Uterus (tissue), 4 donors: Measurements from ENCODE around the gene SGMS1. TPM values are rescaled to one million over a fixed set of nuclear protein-coding genes. Genes with fewer than 3 reads are reported as not detected.
"Not testable (repeated sequence)": the region's sequence is repeated elsewhere in the genome, so short reads cannot be mapped to it uniquely, and the experiment has no call there.

Source experiments
- DNase-seq, 2 donors: peaks; one replicate each; pipeline ENCODE4 v3.0.0-alpha.2; 2019 to 2020
- H3K27ac ChIP-seq, 2 donors: fragments of 200-600 bp; sonication (generic); 1 replicate in 1 of 2; 2 replicates in 1 of 2; pipeline ENCODE4 v1.5.1; 2016 to 2018
- H3K27me3 ChIP-seq, 2 donors: fragments of 200-600 bp; sonication (generic); one replicate each; pipeline ENCODE4 v1.5.1; 2018 to 2019; ENCODE audit warnings: control low read depth in 1 of 2
- H3K36me3 ChIP-seq, 2 donors: fragments of 200-600 bp; sonication (generic); one replicate each; pipeline ENCODE4 v1.5.1; 2019; ENCODE audit warnings: control low read depth in 1 of 2
- H3K4me1 ChIP-seq, 2 donors: fragments of 200-600 bp; sonication (generic); one replicate each; pipeline ENCODE4 v1.5.1; 2018 to 2019; ENCODE audit warnings: control low read depth in 1 of 2
- H3K4me3 ChIP-seq, 2 donors: fragments of 200-600 bp; sonication (generic); 1 replicate in 1 of 2; 2 replicates in 1 of 2; pipeline ENCODE4 v1.5.1; 2018 to 2019; ENCODE audit warnings: mild to moderate bottlenecking in 1 of 2
- H3K9me3 ChIP-seq, 2 donors: fragments of 200-600 bp; sonication (generic); one replicate each; pipeline ENCODE4 v1.5.1; 2019; ENCODE audit warnings: control low read depth in 1 of 2
- POLR2A ChIP-seq, 2 donors: fragments of 450-650 bp; IDR thresholded peaks; one replicate each; pipeline ENCODE4 v1.6.1; 2016; ENCODE audit warnings: antibody characterized with exemption in 2 of 2, mild to moderate bottlenecking in 1 of 2, moderate library complexity in 1 of 2
- intact Hi-C: fragments of 100-400 bp; cut with DNase I; formaldehyde crosslinking; loops from one replicate; pipeline ENCODE4 v1.15.1; 2023; ENCODE audit warnings: low total_unique reads
- small RNA-seq: library from RNA; depleted of rRNA; stranded (forward); fragments of <200 nt; gene quantifications from one replicate; pipeline ENCODE3, GENCODE V24; 2016
- total RNA-seq, 4 donors: library from RNA; depleted of rRNA in 3 of 4; stranded (reverse); fragments of >200 nt in 3 of 4; gene quantifications; one replicate each; pipeline versions ENCODE4 v1.1.0 to v1.2.4, GENCODE V29; 2014 to 2023
- TF ChIP-seq, protein P1 (sequence below), 4 experiments: fragments of 200-600 bp in 2 of 4; fragments of 450-650 bp in 2 of 4; sonication (generic) in 2 of 4; IDR thresholded peaks; one replicate each; pipeline ENCODE4 v1.5.1; 2016 to 2019; ENCODE audit warnings: antibody characterized with exemption in 4 of 4, mild to moderate bottlenecking in 2 of 4, moderate library complexity in 1 of 4
- donor health status: DM: yes; HTN: yes; CAD: no.

Gene SGMS1
- total RNA-seq, 4 donors from 2014 or later, result 38.0 to 102 (median 57.7) TPM

- H3K27ac ChIP-seq, result no peak overlapping the region
- intact Hi-C loops, result no loop called here
- H3K27me3 ChIP-seq, result no peaks in the 10 kb centered on the region
- no peak for DNase-seq
- H3K4me1 ChIP-seq, result no peaks in the 10 kb centered on the region
- H3K4me3 ChIP-seq, result no peak overlapping the region
- TF ChIP-seq, protein P1, sequence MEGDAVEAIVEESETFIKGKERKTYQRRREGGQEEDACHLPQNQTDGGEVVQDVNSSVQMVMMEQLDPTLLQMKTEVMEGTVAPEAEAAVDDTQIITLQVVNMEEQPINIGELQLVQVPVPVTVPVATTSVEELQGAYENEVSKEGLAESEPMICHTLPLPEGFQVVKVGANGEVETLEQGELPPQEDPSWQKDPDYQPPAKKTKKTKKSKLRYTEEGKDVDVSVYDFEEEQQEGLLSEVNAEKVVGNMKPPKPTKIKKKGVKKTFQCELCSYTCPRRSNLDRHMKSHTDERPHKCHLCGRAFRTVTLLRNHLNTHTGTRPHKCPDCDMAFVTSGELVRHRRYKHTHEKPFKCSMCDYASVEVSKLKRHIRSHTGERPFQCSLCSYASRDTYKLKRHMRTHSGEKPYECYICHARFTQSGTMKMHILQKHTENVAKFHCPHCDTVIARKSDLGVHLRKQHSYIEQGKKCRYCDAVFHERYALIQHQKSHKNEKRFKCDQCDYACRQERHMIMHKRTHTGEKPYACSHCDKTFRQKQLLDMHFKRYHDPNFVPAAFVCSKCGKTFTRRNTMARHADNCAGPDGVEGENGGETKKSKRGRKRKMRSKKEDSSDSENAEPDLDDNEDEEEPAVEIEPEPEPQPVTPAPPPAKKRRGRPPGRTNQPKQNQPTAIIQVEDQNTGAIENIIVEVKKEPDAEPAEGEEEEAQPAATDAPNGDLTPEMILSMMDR (IDR thresholded peaks at IDR 0.05), result no peak
- TF ChIP-seq POLR2A (IDR thresholded peaks at IDR 0.05), result no peak
- H3K9me3 ChIP-seq, result no peaks in the 10 kb centered on the region
- no peaks in the 10 kb centered on the region for H3K36me3 ChIP-seq
These were observed 352.0 kb downstream of the SGMS1 start for GRCh38 chr10:50271564-50272250.

DNA sequence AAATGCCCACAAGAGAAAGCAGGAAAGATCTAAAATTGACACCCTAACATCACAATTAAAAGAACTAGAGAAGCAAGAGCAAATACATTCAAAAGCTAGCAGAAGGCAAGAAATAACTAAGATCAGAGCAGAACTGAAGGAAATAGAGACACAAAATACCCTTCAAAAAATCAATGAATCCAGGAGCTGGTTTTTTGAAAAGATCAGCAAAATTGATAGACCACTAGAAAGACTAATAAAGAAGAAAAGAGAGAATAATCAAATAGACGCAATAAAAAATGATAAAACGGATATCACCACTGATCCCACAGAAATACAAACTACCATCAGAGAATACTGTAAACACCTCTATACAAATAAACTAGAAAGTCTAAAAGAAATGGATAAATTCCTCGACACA lies 355.9 kb downstream of the SGMS1 start:
- not testable (repeated sequence) for H3K36me3 ChIP-seq

GRCh38 chr10:50262625-50263024 lies 361.1 kb downstream of the SGMS1 start:
- H3K27ac ChIP-seq, H3K9me3 ChIP-seq, H3K27me3 ChIP-seq, H3K4me1 ChIP-seq, intact Hi-C loops, H3K4me3 ChIP-seq, H3K36me3 ChIP-seq, DNase-seq: not testable (repeated sequence)

More for the DNA sequence above, 355.9 kb downstream of the SGMS1 start:
- H3K27me3 ChIP-seq, H3K4me1 ChIP-seq, H3K4me3 ChIP-seq, H3K27ac ChIP-seq, H3K9me3 ChIP-seq, intact Hi-C loops, DNase-seq: not testable (repeated sequence)

DNA sequence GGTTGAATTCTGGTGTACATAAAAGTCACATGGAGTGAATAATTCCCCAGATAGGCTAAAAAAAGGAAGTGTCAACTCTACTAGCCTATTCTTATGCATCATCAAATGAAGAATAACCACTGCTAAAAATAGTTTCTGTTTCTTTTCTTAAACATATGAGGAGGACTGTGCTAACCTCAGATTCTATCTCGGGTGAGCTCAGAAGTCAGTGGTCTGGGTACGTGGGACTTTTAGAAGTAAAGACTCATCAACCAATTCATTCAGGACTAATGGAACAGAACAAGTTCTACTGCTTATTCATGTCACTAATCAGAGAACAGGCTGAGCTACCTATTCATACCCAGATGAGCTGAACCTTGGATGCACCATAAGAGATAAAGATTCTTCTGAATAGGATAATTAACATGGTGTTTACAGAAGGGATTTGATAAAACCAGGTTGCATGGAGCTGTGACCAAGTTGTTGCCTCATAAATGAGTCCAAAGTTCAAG lies 362.9 kb downstream of the SGMS1 start:
- H3K27me3 ChIP-seq, result no peaks in the 10 kb centered on the region
- intact Hi-C loops, result no loop called here
- no peaks in the 10 kb centered on the region for H3K4me1 ChIP-seq
- H3K4me3 ChIP-seq, result no peak overlapping the region
- no peak overlapping the region for H3K27ac ChIP-seq
- H3K9me3 ChIP-seq, result no peaks in the 10 kb centered on the region
- H3K36me3 ChIP-seq, result no peaks in the 10 kb centered on the region
- DNase-seq, result no peak
- TF ChIP-seq, protein P1 (IDR thresholded peaks at IDR 0.05), result no peak
- no peak for TF ChIP-seq POLR2A (IDR thresholded peaks at IDR 0.05)

Small RNAs within 50 kb of the gene (small RNA-seq; reads per million reads assigned to genes)
- gene RNU7-107P, result not detected

Other genes with a start within 250 kb of the SGMS1 start
- 1 to 10 TPM in 2 of 4 donors, under 1 TPM in 2; under 0.01 to 9.0 (median 1.7) TPM for gene ASAH2B, start 116.0 kb upstream of the SGMS1 start, total RNA-seq